Stimulated activated naive CD4-positive, alpha-beta T cell (primary cell): ENCODE results near the gene PPP2R5E.

Experiments used
- DNase-seq, 6 experiments: peaks; one replicate each; lab custom pipeline; 2025; lab: John Stamatoyannopoulos, UW

Gene PPP2R5E

DNA sequence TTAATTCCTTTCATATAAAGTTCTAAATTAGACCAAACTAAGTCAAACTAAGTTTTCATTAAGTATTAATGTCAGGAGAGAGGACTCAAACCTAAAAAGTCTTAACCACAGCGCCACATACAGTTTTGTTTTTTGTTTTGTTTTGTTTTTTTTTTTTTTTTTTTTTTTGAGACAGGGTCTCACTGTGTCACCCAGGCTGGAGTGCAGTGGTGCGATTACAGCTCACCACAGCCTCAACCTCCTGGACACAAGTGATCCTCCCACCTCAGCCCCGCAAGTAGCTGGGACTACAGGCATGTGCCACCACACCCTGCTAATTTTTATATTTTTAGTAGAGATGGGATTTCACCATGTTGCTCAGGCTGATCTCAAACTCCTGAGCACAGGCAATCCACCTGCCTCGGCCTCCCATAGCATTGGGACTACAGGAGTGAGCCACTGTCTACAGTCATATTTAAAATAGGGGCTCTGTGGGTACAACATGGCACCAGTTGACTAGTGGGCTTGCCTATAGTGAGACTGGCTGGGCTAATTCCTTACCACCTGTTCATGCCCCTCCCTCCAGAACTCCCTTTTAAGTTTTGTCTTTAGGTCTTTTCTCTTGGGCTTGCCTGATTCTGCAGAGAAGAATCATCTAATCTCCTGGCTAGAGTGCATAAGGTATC is 110.2 kb downstream of the PPP2R5E start:
- no peak for DNase-seq

DNA sequence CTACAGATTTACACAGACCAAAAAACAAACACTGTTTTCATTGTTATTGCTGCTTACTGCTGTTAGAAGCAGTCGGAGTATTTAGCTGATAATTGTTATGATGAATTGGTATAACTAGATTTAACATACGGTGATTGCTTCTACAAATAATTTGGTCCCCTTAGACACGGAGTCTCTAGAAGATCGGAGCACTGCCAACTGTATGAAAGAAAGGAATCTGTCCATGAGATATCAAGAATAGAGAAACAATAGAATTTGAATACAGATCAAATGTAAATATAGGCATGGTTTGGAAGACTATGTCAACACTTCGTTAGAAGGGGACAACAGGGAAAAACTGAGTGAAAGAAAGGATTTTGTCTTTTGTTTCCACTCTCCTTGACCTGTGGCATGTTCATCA is 110.9 kb downstream of the PPP2R5E start:
- no peak for DNase-seq

DNA sequence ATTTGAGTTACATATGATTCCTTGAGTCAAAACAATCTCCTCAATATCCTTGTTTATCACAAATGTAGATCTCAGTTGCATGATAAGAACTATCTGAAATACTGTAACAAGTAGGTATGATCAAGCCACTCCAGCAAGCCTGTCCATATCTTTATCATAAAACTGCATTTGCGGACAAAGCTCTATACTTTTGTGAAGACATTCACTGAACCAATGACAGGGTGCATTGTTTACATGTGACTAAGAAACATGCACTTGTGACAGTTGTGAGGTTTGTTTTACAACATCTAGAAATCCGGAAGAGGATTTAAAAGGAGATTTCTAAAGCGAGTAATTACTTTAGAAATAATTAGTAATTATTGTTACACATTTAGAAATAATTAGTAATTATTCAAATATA is 111.7 kb downstream of the PPP2R5E start:
- no peak for DNase-seq

DNA sequence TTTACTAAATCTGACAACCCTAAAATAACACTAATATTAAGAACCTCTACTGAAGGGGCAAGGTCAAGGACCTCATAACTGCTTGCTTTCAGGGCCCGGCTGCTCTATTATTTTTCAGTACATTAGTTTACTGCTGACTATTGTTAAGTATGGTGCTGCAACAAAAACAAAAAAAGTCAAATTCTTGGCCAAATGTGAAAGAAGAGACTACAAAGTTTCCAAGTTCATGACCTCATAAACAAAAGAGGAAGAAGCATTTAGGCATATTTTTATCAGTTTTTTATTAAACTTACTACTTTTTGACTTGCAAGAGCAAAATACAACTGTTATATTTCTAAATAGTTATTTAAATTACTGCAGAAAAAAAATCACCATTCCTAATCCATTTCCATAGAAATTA is 114.7 kb downstream of the PPP2R5E start:
- no peak for DNase-seq

DNA sequence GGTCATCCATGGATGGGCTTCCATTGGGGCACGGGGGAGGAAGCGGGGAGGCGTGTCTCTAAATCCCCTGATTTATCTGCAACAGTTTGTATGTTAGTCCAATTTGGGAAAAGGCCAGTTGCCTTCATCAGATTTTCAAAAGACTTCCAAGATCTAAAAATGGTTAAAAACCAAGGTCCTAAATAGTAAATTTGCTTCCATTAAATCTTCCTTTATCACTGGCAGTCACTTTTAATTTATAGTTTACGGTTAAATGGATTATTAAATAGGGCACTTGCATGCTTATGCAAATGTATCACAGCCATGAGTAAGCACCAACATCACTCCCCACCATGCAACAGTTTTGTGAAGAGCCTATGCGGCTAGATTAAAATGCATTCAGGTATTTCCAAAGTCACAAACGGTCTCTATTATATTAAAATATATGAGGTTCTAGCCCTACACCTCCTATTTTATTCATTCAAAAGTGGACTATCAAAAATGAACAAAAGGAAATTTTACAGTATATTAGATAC is 116.3 kb downstream of the PPP2R5E start:
- no peak for DNase-seq

DNA sequence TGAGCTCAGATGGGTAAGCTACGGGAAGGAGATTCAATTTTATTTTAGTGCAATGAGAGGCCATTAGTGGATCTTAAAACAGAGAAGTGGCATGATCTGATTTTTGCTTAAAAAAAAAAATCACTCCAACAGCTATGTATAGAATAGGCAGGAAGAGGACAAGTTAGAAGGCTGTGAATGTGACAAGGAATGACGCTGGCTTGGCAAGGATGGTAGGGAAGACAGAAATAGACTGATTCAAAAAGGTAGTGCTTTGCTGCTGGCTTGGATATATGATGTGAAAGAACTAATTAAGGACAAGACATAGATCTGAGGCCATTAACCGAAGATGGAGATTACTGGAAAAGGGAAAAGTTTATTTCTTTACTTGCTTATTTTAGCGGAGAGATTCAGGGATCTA is 119.3 kb downstream of the PPP2R5E start:
- no peak for DNase-seq

DNA sequence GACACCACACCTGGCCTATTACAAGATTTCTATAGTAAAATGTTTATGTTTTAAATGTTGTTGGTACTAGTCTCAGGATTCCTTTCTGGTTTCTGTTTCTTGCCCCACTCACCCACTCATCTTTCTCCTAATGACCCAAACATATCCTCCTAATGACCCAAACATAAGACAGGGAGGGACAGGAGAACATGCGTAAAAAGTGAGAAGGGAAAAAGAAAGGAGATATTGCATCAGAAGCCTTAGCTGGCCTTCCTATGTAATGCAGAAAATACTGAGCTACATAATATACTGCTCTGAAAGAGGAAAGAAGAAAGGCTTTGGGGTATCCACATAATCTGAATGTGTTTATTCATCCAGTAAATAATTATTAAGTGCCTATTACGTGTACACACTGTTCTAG is 119.8 kb downstream of the PPP2R5E start:
- no peak for DNase-seq

DNA sequence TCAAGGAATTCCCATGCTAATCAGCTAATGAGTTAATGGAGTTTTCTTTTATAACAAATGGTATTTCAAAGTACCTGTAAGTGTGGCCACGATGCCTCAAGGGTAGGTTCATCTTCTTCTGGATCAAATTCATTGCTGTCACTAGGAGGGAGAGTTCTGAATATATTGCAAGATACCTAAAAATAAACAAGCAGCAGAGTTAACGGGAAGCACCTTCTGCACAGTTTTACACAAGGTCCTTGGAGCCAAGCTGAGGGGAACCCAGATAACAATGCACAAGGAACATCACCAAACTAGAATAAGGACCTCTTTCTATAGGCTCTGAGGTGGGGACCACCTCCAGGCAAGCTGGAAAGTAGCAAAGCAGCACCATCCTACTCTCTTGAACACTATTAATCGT is 121.3 kb downstream of the PPP2R5E start:
- no peak for DNase-seq

DNA sequence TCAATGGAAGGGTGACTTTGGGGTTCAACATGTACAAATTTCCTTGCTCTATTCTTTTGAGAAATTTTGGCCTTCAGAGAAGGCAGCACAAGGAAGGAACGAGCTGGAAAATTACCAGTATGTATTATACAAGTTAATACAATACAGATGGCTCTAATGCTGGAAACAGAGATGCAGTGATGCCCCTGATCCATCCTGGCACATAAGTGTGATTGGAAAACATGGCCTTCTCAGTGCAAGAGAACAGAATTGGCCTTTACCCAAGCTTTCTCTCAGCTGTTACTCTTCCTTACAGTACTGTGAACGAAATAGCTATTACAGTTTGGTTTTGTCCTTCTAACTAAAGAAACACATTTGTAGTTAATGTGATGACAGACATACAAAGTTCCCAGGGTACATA is 122.0 kb downstream of the PPP2R5E start:
- no peak for DNase-seq

DNA sequence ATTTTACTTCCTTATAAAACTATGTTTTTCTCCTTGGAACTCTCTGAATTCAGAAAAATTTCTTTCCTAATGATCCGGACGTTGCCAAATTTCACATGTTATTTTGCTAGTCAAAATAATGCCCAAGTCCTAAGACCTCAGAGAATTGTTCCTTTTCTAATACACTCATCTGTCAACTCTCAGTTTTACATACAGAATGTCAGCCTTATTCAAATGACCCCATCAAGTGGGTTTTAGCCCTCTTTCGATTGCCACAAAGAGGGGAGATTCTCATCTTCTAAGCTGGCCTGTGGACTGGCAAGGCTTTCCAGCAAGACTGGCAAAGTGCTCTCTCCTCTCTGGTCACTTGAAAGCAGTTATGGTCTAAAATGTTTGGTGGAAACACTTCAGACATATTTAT is 125.2 kb downstream of the PPP2R5E start:
- DNase-seq: no peak

DNA sequence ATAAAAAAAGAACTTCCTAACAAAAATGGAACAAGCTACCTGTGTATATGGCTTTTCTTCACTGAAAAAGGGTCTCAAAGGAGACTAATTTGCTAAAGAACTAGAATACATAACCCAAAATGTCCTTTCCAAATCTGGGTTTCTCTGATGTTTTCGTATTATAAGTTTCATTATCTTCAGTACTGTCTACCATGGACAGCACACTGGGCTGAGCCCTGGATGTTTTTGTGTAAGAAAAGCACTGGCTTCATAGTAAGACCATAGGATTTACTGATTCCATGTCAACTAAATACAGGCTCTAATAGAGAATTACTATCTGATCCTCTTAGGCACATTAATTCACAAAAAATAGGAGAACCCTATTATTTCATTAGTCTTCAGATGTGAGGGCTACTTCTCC is 130.2 kb downstream of the PPP2R5E start:
- DNase-seq: no peak

DNA sequence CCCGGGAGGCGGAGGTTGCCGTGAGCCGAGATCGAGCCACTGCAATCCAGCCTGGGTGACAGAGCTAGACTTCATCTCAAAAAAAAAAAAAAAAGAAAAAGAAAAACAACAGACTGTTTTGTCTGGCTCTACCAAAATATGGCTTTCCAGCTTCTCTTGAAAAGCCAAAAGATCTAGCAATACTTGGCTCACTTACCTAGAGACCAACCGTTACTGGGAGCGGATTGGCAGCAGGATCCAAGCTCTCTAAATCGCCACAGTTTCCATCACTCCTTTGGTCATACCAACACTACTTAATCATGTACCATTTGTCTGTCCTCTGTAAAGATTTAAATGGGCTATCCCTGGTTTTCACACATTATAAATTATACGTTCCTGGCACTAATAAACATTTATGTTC is 136.8 kb downstream of the PPP2R5E start:
- no peak for DNase-seq

DNA sequence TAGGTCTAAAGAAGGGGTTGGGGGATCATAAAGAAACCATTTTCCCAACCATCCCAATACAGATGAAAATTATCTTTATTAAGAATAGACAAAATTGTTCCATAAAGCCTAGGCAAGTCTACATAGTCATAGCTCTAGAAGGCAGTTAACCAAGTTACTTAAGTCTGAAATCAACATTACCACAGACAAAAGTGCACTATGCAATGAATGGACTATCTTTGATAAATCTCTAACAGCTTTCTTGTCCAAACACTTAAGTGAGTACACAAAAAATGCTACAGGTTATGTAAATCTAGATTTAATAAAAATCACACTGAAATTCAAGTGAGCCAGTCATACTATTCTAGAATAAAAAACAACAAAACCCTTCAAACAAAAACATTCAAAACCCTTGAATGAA is 137.5 kb downstream of the PPP2R5E start:
- DNase-seq: no peak

DNA sequence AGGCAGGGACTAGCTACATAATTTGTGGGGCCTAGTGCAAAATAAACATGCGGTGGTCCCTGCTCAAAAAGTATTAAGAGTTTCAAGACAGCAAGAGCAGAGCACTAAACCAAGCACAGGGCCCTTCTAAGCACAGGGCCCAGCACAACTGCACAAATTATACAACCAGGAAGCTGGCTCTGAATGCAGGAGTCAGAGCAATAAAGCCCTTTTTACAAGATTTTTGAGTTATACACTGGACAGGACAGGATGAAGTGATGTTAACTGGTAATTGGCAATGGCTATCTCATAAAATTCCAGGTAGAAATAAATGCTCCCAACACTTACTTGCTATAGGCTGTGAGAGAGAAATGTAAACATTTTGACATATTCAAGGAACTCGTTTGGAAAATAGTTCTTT is 138.3 kb downstream of the PPP2R5E start:
- DNase-seq: no peak

DNA sequence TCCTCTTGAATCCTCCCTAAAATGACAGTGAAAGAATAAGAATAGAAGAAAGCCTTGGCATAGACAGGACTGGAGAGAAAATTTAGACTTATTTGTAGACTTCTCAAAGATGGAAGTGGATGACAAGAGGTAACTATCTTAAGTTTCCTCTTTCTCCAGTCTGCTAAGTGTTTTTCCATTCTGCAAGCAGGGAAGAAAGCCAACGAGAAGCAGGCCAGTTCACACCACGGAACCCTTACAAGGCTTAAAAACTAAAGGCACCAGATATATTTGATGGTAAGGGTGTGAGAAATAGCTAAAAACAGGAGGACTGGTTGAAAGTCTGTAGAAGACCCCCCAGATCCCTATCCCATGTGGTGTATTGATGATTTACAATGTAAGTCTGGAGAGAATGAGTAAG is 141.5 kb downstream of the PPP2R5E start:
- DNase-seq: no peak

DNA sequence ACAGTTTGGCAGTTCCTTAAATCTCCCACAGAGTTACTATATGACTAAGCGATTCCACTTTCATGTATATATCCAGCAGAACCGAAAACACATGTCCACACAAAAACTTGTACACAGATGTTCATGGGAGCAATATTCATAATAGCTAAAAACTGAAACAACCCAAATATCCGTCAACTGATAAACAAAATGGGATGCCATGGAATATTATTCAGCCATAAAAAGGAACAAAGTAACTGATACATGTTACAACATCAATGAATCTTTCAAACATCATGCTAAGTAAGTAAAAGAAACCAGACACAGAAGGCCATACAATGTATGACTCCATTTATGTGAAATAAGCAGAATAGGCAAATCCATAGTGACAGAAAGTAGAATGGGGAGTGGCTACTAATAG is 144.2 kb downstream of the PPP2R5E start:
- no peak for DNase-seq

DNA sequence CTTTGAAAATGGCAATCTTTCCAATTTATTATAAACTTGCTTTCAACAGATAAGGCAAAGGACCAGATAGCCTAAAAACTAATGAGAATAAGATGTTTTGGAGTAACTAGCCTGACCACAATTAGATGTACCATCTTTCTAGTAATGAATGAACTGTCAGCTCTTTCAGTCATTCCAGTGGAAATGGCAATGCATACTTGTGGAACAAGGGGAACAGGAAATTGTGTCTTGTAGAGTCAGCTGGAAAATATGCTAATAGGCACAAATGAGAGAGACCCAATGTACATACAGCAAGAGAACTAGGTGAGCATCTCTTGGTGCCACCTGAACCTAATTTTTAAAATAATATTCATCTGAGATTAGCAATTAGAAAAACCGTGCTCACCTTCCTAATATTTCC is 148.3 kb downstream of the PPP2R5E start:
- DNase-seq: no peak

DNA sequence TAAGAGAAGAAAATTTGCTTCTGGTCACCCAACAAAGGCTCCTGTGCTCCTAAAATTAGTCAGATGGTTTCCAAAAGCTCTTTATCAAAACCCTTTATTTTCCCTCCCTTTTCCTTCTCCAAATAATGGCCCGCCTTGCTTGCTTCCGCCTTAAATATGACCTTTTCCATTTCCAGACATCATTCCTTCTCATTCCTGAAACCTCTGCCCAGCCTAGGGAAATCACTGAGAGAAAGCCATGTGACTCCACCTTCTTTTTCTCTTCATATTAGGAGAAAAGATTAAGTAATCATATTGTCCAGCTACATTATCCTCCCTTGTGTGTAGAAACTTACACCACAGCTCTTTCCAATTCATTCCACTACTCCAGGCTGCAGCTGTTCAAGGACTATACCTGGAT is 148.7 kb downstream of the PPP2R5E start:
- DNase-seq: no peak

DNA sequence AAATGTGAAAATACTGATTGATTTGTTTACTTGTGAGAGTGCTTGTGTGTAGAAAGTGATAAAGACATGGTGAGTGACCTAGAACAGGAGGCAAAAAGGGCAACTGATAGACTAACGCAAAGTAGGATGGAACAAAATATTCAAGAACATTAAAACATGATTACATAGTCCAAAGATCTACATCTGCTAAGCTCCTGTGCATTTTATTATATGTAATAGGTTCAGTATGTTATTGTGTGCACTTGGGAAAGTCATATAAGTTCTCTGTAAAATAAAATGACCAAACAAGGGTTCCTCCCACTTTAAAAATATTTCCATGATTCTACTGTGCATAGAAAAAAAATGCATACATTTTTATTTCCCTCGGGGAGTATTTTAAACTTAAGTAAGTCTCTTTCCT is 150.2 kb downstream of the PPP2R5E start:
- no peak for DNase-seq

DNA sequence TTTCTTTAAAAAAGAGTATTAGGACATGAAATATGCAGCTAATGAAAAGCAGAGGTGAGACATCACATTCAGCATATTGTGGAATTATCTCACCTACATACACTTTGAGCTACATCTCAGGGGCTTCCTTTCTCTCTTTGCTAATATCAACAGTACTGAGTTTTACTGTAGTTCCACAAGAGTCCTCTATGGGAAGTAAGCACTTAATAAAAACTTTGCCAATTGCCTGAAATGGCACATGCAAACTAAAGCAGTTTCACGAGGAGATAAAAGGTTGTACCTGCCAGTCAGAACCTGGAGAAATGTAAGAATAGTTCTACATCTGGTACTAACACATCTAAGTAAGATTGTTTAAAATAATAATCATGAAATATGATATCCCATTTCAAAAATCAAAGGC is 150.9 kb downstream of the PPP2R5E start:
- no peak for DNase-seq

DNA sequence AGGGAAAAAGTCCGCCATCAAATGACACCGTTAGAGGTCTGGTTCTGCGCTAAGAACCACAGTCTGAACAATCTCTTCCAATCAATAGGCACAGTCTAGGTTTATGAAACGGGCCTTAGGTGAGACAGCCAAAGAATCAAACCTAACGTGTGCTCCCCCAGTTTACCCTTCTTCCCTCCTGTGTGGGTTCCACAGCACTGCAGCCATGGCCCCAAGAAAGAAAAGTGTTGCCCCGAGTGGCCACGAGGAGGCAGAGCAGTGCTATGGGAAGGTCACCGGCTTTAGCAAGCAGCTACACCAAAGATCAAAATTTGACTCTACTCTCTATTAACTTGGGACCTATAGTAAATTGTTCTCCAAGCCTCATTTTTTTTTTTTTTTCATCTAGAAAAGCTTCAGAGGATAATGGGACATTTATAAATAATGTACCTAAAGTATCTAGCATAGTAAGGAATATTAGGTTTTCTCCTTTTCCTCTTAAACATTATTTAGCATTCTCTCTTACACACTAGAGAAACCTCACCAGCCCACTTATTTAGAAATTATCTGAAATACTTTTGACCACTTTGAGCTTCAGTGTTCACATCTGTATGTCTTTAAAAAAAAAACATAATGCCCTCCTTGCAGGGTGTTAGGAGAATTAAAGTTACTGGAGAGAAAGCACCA is 154.3 kb downstream of the PPP2R5E start:
- peak in 5 of 6 experiments; percentile 14 to 21 (median 17) for DNase-seq

DNA sequence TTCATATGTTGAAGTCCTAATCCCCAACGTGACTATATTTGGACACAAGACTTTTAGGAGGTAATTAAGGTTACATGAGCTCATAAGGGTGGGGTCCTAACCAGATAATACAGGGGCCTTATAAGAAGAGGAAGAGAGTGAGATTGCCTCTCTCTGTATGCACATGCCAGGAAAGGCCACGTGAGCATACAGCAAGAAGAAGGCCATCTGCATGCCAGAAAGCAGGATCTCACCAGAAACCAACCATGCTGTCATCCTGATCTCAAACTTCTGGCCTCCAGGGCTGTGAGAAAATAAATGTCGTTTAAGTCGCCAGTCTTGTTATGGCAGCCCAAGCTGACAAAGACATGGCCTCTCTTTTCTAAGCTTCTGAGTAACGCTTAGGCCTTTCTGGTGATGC is 155.5 kb downstream of the PPP2R5E start:
- no peak for DNase-seq

DNA sequence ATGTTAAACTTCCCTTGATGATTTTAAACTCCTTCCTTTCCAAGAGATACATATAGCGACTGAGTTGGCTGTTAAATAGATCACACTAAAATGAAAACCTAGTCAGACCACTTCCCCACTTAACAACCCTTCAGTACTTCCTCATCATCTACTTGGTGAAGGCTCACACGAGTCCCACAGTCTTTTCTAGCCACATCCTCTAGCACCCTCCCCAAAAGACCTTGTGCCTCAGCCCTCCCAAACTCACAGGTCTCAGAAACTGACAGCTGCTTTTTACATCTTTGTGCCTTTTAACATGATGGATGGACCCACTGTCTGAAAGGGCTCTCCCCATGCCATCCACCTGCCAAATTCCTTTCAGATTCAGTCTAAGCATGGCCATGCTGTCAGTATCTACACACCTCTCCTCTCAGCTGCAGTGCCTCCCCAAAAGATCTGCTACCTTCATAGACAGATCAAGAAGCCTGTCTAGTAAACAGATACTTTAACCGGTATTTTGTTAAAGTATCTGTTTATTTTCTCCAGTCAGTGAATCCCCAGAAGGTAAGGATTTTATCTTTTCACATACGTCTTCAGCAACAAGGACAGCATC is 159.3 kb downstream of the PPP2R5E start:
- DNase-seq: no peak

DNA sequence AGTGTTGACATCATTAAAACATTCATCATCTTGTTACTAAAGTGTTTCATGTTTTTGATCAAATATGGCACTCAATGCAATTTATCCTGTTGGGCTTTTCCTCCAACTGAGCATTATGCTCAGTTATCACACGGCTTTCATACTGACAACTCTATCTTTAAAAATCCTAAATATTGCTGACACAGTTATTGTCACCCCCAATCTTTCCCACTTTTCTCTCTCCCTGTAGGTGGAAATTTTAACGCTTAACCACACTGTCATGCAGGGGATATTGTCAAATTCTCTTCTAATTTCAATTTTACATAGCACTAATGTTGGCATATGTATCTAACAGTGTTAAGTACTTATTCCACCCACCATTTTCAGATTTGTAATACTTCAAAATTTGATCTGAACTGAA is 164.7 kb downstream of the PPP2R5E start:
- no peak for DNase-seq
